DLD1 (cell line): ENCODE data around the gene TRPV5.

Experiments used
- in situ Hi-C: cut with HindIII; loops from 2 replicates; pipeline ENCODE4 v1.10.0; 2017; ENCODE audit warnings: low sequenced_read_pairs

Gene TRPV5

GRCh38 chr7:142872106-142872675 is 61.4 kb downstream of the TRPV5 start:
- in situ Hi-C loops: no loop called here

DNA sequence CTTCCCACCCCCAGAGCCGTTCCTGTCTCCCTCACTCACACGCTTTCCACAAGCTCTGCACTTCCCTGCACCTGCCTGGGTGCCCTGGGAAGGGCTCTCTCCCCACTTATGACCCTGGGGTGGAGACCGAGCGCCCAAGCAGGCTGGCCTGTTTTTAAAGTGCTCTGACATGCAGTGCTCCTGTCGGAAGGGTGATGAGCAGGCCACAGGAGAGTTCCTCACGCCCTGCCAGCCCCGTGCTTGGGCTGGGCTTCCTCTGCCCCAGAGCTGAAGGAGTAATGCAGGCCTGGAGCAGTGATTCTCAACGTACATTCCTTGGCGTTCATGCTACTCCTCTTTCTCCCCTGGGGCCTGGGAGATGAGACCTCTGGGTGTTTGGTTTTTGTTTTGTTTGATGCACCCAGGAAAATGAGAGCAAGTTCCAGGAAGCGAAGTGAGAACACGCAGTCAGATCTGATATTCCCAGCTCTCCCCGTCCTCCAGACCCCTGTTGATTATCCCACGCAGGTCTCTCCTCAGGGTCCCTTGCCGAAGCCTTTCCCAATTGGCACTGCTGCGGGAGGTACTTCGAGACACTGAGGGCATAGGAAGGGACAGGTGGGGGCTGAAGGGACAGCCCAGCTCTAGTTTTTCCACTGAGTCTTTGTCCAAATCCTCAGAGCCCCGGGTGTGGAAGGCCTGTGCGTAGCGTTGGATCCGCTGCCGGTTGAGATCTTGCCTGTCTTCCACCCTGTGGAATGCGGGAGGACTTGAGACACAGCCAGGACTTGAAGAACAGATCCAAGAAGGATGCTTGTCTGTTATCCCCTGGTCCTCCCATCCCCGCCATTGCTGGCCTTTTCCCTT is 62.1 kb downstream of the TRPV5 start:
- in situ Hi-C loops: no loop called here

- in situ Hi-C loops: no loop called here
Measured at GRCh38 chr7:142870566-142871259, 62.8 kb downstream of the TRPV5 start.

- in situ Hi-C loops: no loop called here
Measured at GRCh38 chr7:142870147-142870559, 63.4 kb downstream of the TRPV5 start.

DNA sequence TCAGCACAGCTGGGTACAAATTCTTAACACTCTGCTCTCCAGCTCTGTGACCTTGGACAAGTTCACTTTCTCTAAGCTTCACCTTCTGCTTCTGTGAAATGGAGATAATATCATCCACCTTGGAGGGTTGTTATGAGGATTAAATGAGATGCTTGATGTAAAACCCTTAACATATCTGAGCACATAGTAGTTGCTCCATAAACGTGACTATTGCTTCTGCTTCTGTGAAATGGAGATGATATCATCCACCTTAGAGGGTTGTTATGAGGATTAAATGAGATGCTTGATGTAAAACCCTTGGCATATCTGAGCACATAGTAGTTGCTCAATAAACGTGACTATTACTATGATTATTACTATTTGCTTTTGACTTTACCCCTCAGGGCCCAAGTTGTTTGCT is 64.1 kb downstream of the TRPV5 start:
- in situ Hi-C loops: loop anchor here (10.0 kb wide), 1 partner anchor 135 kb away; no protein-coding TSS in a partner anchor

DNA sequence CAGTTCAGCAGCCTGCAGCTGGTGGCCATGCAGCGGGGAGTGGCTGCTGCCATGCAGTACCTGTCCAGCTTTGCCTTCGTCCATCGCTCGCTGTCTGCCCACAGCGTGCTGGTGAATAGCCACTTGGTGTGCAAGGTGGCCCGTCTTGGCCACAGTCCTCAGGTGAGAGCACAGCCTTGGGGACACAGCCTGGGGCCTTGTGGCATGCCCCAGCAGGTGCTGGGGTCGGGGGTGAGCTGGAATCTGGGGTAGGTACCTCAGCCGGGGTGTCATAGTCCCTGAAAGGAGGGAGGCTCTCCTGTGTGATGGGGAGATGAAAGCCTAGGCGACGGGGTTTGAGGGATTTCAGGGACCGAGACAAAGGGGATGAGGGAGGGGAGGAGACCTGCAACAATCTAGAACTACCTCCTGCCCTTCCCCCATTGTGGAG is 64.5 kb downstream of the TRPV5 start:
- in situ Hi-C loops: loop anchor here (10.0 kb wide), 1 partner anchor 136 kb away; no protein-coding TSS in a partner anchor

GRCh38 chr7:142868188-142868985 is 65.2 kb downstream of the TRPV5 start:
- in situ Hi-C loops: loop anchor here (10.0 kb wide), 1 partner anchor 136 kb away; no protein-coding TSS in a partner anchor

- in situ Hi-C loops: loop anchor here (10.0 kb wide), 1 partner anchor 137 kb away; no protein-coding TSS in a partner anchor
Measured at GRCh38 chr7:142867398-142868187, 66.0 kb downstream of the TRPV5 start.

DNA sequence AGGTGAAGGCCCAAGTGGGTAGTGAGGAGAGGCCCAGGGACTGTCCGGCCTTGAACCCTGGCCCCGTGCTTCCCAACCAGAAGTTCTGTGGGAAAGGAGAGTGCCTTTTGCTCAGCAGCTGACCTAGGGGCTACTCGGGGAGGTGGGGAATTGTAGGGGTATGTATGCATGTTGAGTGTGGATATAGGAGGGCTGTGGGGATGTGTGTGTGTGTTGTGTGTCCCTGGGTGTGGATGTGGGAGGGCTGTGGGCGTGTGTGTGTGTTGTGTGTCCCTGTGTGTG is 66.5 kb downstream of the TRPV5 start:
- in situ Hi-C loops: loop anchor here (10.0 kb wide), 1 partner anchor 138 kb away; no protein-coding TSS in a partner anchor

- in situ Hi-C loops: loop anchor here (10.0 kb wide), 1 partner anchor 138 kb away; no protein-coding TSS in a partner anchor
Measured at GRCh38 chr7:142866361-142867096, 67.0 kb downstream of the TRPV5 start.

GRCh38 chr7:142865766-142866165 is 67.8 kb downstream of the TRPV5 start:
- in situ Hi-C loops: loop anchor here (10.0 kb wide), 1 partner anchor 139 kb away; no protein-coding TSS in a partner anchor

DNA sequence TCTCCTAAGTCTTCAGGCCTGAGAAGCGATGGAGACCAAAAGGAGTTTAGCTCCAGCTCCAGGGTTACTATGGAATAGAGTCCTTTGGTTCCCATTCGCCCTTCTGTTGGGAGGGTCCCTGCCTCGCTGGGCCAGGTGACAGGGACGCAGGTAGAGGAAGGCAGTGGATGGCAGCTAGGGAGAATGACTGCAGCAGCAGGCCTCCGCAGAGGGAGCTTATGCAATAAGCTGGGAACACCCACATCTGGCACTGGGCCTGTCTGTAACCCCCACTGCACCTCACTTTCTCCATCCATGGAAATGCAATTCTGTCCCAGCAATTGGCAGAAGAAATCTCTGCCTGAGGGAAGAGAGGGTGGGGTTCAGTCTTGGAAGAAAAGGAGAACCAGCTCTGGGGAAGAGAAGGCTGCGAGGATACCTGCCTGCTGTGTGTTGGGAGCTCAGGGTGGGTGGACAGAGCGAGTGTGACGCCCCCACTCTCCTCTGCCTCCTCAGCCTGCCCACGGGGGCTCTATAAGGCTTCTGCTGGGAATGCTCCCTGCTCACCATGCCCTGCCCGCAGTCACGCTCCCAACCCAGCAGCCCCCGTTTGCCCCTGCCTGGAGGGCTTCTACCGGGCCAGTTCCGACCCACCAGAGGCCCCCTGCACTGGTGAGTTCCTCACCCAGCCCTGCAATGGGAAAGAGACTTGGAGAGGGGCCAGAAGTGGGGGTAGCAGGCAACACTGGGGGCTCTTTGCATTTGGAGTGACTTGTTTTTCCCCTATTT is 68.4 kb downstream of the TRPV5 start:
- in situ Hi-C loops: loop anchor here (10.0 kb wide), 1 partner anchor 140 kb away; no protein-coding TSS in a partner anchor

DNA sequence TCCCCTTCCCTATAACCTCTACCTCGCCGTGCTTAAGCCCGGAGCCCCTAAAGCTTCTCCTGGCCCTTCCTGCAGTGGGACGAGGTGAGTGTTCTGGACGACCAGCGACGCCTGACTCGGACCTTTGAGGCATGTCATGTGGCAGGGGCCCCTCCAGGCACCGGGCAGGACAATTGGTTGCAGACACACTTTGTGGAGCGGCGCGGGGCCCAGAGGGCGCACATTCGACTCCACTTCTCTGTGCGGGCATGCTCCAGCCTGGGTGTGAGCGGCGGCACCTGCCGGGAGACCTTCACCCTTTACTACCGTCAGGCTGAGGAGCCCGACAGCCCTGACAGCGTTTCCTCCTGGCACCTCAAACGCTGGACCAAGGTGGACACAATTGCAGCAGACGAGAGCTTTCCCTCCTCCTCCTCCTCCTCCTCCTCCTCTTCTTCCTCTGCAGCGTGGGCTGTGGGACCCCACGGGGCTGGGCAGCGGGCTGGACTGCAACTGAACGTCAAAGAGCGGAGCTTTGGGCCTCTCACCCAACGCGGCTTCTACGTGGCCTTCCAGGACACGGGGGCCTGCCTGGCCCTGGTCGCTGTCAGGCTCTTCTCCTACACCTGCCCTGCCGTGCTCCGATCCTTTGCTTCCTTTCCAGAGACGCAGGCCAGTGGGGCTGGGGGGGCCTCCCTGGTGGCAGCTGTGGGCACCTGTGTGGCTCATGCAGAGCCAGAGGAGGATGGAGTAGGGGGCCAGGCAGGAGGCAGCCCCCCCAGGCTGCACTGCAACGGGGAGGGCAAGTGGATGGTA is 69.5 kb downstream of the TRPV5 start:
- in situ Hi-C loops: loop anchor here (10.0 kb wide), 1 partner anchor 141 kb away; no protein-coding TSS in a partner anchor

GRCh38 chr7:142862786-142863400 is 70.7 kb downstream of the TRPV5 start:
- in situ Hi-C loops: loop anchor here (10.0 kb wide), 1 partner anchor 142 kb away; no protein-coding TSS in a partner anchor

DNA sequence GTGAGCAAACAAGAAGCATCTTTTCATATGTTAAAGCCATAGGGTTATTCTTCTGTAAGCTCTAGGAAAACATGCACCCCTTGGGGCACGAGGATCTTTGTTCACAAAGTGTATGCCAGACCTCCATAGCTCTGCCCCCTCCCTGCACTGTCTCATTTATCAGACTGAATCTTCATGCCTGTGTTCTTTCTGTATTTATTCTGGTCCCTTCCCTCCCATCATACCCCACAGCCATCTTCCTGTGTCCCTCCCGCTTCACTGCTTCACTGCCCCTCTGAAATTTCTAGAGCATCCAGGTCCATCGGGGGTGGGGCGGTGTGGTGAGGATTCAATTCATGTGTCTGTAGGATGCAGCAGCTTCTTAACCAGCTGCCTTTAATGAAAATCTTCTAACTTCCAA is 71.2 kb downstream of the TRPV5 start:
- in situ Hi-C loops: loop anchor here (10.0 kb wide), 1 partner anchor 142 kb away; no protein-coding TSS in a partner anchor

DNA sequence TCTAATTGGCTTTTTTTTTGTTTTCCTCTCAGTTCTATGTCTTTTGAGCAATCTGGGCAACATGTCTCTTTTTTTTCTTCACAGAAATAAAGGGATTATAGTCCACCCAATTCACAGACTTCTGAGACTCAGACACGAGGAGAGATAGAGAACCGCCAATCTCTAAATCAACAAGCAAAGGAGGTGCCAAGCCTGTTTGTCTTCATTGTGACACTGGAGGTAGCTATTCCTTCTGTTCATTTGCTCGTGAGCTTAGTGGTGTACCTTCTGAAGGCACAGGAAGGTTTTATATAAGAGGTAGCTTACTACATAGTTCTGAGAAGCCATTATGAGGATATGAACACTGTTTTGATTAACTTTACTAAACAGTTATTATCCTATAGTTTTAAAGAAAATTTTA is 72.6 kb downstream of the TRPV5 start:
- in situ Hi-C loops: loop anchor here (10.0 kb wide), 1 partner anchor 144 kb away; no protein-coding TSS in a partner anchor

DNA sequence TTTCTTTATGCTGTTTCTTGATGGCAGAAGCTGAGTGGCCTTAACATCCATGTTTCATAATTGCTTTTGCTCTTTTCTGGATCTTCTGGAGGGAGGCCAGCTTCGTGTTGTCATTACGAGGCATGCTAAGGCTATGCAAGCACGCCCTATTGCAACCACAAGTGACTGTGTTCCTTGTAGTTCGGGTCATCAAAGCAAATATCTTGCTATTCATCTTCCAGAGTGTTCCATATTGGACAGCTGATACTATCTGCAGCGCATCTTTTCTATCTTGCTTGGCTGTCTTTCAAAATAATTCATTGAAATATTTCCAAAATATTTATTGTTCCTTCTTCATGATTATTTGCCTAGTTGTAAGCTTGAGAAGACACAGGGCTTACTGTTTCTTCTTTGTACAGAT is 73.7 kb downstream of the TRPV5 start:
- in situ Hi-C loops: loop anchor here (10.0 kb wide), 1 partner anchor 145 kb away; no protein-coding TSS in a partner anchor
